HG03108 (cell line): Measurements from ENCODE around the gene SRF.

Experiments used
- ATAC-seq: cut with Tn5 transposase; IDR thresholded peaks from one replicate; pipeline ENCODE4 v1.9.1; 2021; ENCODE audit warnings: moderate library complexity; ENCODE audit not compliant: unreplicated experiment

SRF gene

GRCh38 chr6:43181621-43181941 lies 10.5 kb downstream of the SRF start:
- ATAC-seq, result no peak

- ATAC-seq, result peak; percentile 94
These were observed 11.1 kb downstream of the SRF start, which contains the start of gene CUL9 for GRCh38 chr6:43181942-43182860. TSS of gene CUL9 (plus strand) at chr6:43182196. CDS start at chr6:43184311, 2,115 bp downstream.

GRCh38 chr6:43183441-43183840 lies 12.4 kb downstream of the SRF start:
- ATAC-seq, result no peak

- no peak for ATAC-seq
These were observed 13.4 kb downstream of the SRF start for GRCh38 chr6:43184268-43184985.

GRCh38 chr6:43185391-43185985 lies 14.4 kb downstream of the SRF start:
- no peak for ATAC-seq

- ATAC-seq, result no peak
These were observed 14.9 kb downstream of the SRF start for GRCh38 chr6:43186019-43186418.

- ATAC-seq, result no peak
These were observed 15.6 kb downstream of the SRF start for GRCh38 chr6:43186706-43187105.

GRCh38 chr6:43187821-43188220 lies 16.8 kb downstream of the SRF start:
- ATAC-seq, result no peak

GRCh38 chr6:43188426-43188825 lies 17.4 kb downstream of the SRF start:
- ATAC-seq, result no peak

- ATAC-seq, result no peak
These were observed 18.8 kb downstream of the SRF start for GRCh38 chr6:43189776-43190304.

- no peak for ATAC-seq
These were observed 21.8 kb downstream of the SRF start for GRCh38 chr6:43192911-43193310.

- ATAC-seq, result no peak
These were observed 22.9 kb downstream of the SRF start for GRCh38 chr6:43193929-43194328.

GRCh38 chr6:43196337-43196736 lies 25.3 kb downstream of the SRF start:
- no peak for ATAC-seq

GRCh38 chr6:43199912-43200311 lies 28.8 kb downstream of the SRF start:
- ATAC-seq, result no peak

GRCh38 chr6:43200541-43200940 lies 29.5 kb downstream of the SRF start:
- no peak for ATAC-seq

GRCh38 chr6:43202451-43202850 lies 31.4 kb downstream of the SRF start:
- no peak for ATAC-seq

GRCh38 chr6:43203029-43203717 lies 32.1 kb downstream of the SRF start:
- no peak for ATAC-seq

- no peak for ATAC-seq
These were observed 32.6 kb downstream of the SRF start for GRCh38 chr6:43203718-43204095.

GRCh38 chr6:43204271-43205105 lies 33.4 kb downstream of the SRF start:
- ATAC-seq, result no peak

- no peak for ATAC-seq
These were observed 34.8 kb downstream of the SRF start for GRCh38 chr6:43205849-43206248.
